GM18502 (cell line): ENCODE data around the gene LAMC2.
"Not testable (repeated sequence)": the region's sequence is repeated elsewhere in the genome, so short reads cannot be mapped to it uniquely, and the experiment has no call there.

Experiments used
- ATAC-seq: cut with Tn5 transposase; IDR thresholded peaks from one replicate; pipeline ENCODE4 v1.9.1; 2021; ENCODE audit warnings: mild to moderate bottlenecking; ENCODE audit not compliant: unreplicated experiment, poor library complexity

The LAMC2 gene

DNA sequence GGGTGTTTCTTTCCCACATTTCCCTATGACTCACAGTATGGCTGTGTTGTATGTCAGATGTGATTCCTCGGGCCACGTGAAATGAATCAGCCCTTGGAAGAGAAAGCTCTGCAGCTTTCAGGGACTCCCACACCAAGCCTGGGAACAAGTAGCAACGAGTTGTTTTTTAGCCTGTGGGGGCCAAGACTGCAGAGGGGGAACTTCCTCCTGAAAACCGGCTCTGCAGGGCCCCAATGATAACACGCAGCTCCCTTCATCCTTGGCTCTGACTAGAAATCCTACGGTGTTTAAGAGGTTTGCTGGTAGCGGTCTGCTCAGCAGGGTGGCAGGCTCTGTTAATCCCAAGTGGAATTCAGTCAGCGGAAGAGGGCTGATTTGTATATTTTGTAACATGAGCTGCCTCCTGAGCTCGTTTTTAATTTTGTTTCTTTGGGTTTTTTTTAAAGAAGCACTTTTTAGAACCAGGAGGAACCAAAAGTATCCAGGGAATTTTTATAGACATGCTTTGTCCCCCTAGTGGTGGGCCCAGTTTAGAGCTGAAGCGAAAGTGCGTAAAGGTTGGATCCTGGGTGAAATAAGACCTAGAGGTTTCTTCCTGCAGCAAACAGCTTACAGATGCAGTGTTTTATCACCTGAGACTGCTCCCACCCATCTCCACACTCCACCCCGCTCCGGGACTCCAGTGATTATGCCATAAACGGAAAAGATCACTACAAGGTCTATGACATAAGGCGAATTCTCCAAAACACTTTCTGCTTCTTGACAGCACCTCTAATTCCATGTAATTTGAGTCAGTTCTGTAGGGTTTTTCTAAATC, 48.8 kb downstream of the LAMC2 start:
- ATAC-seq: no peak

DNA sequence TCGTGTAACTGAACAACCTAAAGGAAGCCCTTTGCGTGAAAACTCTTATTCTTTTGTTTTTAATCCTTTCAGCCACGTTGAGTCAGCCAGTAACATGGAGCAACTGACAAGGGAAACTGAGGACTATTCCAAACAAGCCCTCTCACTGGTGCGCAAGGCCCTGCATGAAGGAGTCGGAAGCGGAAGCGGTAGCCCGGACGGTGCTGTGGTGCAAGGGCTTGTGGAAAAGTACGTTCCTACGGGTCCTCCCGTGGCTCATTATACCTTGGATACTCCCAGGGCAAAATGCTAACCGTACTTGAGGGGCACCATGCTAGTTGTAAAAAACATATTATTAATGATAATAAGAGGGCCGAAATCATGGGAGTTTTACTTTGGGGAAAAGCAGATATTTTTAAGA, 49.4 kb downstream of the LAMC2 start:
- no peak for ATAC-seq

DNA sequence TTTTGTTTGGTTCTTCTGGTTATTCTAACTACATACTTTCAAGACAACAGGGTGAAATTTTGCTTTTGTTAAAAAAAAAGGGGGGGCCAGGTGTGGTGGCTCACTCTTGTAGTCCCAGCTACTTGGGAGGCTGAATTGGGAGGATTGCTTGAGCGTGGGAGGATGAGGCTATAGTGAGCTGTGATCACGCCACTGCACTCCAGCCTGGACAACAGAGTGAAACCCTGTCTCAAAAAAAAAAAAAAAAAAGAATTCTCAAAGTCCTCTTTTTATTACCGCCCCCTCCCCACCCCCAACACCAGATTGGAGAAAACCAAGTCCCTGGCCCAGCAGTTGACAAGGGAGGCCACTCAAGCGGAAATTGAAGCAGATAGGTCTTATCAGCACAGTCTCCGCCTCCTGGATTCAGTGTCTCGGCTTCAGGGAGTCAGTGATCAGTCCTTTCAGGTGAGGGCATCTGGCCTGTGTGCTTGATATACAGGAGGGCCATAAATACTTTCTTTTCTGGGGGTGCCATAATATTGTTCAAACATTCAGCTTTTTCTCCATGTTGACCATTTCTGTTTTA, 50.2 kb downstream of the LAMC2 start:
- ATAC-seq: no peak

DNA sequence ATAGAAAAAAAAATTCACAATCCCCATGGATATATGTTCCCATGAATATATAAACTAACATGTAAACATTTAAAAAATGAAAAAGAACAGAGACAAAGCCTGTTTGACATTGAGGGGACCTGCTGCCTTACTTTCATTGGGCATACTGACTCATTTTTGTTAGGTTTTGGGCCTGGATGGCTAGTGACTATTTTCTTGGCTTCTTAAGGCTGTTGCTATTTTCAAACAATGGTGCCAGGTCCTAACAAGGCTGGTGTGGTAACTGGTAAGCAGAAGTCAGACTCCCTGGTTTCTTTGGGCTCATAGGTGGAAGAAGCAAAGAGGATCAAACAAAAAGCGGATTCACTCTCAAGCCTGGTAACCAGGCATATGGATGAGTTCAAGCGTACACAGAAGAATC, 51.0 kb downstream of the LAMC2 start:
- ATAC-seq: no peak

DNA sequence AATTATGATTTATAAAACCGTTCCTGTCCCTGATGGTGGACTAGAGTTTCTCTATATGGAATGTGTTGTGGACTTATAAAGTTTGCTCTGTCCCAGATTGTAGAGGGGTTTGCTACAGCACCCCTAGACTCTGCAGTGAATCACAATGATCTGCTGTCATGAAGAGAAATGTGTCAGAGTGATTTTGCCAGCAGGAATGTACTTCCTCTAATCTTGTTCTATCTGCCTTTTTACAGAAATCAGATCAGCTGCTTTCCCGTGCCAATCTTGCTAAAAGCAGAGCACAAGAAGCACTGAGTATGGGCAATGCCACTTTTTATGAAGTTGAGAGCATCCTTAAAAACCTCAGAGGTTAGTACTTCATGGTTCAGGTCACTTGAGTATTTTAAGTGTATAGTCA, 52.0 kb downstream of the LAMC2 start:
- no peak for ATAC-seq

DNA sequence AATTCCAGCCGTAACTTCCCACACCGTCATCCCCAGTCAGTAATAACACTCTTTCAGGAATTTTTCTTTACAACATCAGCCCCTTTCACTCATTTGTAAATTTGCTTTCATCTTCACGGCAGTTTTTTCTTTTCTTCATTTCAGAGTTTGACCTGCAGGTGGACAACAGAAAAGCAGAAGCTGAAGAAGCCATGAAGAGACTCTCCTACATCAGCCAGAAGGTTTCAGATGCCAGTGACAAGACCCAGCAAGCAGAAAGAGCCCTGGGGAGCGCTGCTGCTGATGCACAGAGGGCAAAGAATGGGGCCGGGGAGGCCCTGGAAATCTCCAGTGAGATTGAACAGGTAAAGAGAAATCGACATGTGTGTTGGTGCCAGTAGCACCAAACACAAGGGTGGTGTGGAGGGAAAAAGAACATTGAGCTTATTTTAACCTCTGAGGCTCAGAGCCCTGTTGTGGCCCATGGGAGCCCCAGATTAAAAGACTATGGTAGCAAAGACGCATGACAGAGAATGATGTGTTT, 53.2 kb downstream of the LAMC2 start:
- no peak for ATAC-seq

DNA sequence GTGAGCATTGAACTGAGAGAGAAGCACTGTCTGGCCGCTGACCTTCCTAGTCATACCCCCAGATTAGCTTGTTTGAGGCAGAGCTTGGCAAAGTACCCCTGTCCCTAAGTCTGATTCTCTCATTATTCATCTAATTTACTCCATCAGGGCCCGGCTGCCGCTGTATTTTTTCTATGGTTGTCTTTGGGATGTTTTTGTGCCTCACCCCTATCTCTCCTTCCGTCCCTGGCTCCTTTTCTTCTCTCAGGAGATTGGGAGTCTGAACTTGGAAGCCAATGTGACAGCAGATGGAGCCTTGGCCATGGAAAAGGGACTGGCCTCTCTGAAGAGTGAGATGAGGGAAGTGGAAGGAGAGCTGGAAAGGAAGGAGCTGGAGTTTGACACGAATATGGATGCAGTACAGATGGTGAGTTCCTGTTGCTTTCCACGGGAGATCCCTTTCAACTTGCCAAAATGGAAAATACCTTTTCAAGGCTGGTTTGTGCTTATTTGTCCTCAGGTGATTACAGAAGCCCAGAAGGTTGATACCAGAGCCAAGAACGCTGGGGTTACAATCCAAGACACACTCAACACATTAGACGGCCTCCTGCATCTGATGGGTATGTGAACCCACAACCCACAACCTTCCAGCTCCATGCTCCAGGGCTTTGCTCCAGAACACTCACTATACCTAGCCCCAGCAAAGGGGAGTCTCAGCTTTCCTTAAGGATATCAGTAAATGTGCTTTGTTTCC, 53.9 kb downstream of the LAMC2 start:
- no peak for ATAC-seq

DNA sequence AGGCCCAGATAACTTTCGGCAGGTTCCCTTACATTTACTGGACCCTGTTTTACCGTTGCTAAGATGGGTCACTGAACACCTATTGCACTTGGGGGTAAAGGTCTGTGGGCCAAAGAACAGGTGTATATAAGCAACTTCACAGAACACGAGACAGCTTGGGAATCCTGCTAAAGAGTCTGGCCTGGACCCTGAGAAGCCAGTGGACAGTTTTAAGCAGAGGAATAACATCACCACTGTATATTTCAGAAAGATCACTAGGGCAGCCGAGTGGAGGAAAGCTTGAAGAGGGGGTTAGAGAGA, 54.4 kb downstream of the LAMC2 start:
- ATAC-seq: no peak

GRCh38 chr1:183240853-183241252, 54.8 kb downstream of the LAMC2 start:
- ATAC-seq: not testable (repeated sequence)

DNA sequence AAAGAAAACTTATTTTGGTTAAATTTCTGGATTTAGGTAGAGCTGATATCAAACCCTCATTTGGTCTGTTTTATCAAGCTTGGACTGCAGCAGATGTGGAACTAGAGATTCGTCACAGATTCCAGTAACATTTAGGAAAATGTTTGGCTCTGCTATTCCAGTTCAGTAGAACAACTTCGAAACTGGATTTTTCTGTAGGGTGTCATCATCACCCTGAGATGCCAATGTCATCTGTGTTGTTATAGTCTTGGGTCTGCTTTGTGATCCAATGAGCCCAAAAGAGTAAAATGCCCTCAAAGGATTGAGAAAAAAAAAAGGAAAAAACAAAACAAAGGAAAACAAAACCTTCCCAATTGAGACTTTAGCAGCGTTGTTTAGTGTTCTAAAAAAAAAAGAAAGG, 55.4 kb downstream of the LAMC2 start:
- ATAC-seq: no peak

GRCh38 chr1:183242556-183242955, 56.5 kb downstream of the LAMC2 start:
- no peak for ATAC-seq

DNA sequence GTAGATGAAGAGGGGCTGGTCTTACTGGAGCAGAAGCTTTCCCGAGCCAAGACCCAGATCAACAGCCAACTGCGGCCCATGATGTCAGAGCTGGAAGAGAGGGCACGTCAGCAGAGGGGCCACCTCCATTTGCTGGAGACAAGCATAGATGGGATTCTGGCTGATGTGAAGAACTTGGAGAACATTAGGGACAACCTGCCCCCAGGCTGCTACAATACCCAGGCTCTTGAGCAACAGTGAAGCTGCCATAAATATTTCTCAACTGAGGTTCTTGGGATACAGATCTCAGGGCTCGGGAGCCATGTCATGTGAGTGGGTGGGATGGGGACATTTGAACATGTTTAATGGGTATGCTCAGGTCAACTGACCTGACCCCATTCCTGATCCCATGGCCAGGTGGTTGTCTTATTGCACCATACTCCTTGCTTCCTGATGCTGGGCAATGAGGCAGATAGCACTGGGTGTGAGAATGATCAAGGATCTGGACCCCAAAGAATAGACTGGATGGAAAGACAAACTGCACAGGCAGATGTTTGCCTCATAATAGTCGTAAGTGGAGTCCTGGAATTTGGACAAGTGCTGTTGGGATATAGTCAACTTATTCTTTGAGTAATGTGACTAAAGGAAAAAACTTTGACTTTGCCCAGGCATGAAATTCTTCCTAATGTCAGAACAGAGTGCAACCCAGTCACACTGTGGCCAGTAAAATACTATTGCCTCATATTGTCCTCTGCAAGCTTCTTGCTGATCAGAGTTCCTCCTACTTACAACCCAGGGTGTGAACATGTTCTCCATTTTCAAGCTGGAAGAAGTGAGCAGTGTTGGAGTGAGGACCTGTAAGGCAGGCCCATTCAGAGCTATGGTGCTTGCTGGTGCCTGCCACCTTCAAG, 57.3 kb downstream of the LAMC2 start:
- ATAC-seq: no peak

GRCh38 chr1:183244466-183244865, 58.4 kb downstream of the LAMC2 start:
- ATAC-seq: no peak

DNA sequence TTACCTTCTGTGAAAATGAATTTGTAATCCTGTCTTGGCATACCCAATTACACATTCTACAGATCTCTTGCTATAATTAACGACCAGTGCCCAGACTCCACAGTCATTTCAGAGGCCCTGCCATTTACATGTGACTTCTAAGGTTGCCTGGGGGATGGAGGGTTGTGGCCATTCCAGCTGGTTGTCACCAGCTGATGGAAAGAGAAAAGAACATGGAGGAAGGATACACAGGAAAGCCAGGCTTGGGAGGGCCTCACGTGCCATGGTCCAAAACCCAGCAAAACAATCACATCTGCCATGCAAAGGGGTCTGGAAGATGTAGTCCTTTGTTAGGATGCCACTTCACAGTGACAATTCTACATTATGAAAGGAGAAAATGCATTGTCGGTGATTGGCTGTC, 59.3 kb downstream of the LAMC2 start:
- no peak for ATAC-seq

GRCh38 chr1:183246436-183246835, 60.4 kb downstream of the LAMC2 start:
- ATAC-seq: no peak

- no peak for ATAC-seq
Measured at GRCh38 chr1:183247066-183247465, 61.0 kb downstream of the LAMC2 start.

DNA sequence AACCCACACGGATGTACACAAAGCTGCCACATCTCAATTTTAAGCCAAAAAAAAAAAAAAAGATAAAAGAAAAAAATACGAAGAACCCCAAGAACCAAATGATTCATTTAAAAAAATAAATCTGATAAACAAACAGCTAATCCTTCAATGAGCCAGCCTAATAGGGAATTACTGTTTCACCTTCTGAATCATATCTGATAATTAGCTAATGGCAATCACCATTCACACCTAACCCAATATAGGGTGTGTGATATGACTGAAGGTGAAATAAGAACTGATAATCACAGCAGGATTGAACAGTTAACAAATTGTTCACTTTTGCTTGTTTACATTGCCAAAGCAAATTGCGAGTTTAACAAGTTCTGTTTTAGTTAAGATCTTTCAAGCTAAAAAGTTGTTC, 61.4 kb downstream of the LAMC2 start:
- ATAC-seq: no peak

DNA sequence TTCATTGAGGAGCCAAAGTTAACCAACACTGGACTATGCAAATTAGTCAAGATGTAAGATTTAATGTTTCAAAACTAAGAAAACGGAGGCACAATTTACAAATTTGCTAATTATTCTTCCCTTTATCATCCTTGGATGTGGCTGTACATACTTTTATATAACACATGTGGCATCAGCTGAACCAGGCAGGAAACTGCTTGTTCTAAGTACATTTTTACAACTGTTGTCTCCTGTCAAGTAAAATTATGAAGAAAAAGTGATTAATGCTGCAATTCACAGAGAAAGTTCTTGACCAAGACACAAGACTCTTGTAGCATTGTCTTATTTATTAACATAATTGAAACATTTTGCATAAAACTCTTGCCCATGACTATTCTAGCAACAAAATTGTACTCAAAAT, 61.9 kb downstream of the LAMC2 start:
- ATAC-seq: no peak

DNA sequence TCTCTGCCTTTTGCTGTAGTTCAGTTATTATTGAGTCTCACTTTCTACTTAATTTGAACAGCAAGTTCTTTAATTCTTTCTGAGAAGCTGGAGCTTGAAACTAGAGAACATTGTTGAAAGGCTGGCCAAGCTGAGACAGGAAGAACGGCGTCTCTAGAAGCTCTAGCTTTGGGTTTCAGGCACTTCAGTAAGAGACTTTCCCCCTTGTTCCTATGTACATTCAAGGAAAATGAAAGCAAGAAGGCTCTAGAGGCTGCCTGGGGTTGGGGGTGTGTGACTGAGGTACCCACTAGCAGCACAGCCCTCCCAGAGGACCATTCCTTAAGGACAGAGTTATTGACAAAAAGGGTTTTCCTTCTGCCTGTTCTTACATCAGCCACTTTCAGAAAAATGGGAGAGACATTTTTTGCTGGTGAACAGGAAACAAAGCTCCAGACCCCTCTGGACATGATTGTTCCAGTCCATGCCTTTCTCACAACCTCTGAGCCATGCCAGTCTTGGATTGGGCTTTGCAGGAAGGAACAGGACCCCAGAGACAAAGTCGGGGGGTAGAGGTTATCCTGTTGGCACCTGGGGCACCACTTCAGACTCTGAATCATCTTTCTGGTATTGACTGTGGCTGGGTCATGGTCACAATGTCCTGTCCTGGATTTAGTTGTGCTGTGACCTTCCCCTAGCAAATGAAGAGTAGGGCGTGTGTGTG, 63.1 kb downstream of the LAMC2 start:
- no peak for ATAC-seq

GRCh38 chr1:183249941-183250452, 63.9 kb downstream of the LAMC2 start:
- ATAC-seq: no peak
